Left forelimb (tissue), 1 donor: Measurements from ENCODE around the gene OAS3.
"Not testable (repeated sequence)": the region's sequence is repeated elsewhere in the genome, so short reads cannot be mapped to it uniquely, and the experiment has no call there.

ENCODE experiments used
- DNase-seq: peaks from one replicate; pipeline ENCODE4 v3.0.0-alpha.2; 2018; ENCODE audit warnings: low spot score

OAS3 gene

DNA sequence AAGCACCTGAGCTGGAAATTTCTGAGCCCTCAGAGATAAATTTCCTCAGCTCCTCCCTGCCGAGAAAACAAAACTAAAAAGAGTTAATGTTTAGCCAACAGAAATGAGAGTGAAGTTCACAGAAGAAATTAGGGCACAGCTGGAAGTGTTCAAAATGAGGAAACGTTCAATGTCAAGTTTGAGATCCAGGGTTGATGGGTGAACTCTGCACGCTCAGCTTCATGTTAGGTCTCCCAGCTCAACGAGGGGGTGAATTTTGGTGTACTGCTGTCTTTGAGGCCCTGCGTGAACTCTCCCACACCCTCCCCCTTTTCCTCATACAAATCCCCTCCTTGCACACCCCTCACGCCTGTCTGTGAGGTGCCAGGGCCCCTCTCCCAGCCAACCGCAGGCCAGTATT lies 13.3 kb upstream of the OAS3 start:
- DNase-seq: no peak

DNA sequence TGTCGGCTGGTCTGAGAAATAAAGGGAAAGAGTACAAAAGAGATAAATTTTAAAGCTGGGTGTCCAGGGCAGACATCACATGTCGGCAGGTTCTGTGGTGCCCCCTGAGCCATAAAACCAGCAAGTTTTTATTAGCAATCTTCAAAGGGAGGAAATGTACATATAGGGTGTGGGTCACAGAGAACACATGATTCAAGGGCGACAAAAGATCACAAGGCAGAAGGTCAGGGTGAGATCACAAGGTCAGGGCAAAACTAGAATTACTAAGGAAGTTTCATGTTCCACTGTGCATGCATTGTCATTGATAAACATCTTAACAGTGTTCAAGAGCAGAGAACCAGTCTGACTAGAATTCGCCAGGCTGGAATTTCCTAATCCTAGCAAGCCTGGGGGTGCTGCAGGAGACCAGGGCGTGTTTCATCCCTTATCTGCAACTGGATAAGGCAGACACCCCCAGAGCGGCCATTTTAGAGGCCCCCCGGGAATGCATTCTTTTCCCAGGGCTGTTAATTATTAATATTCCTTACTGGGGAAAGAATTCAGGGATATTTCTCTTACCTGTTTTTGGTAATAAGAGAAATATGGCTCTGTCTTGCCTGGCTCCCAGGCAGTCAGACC lies 11.7 kb upstream of the OAS3 start:
- DNase-seq: not testable (repeated sequence)

DNA sequence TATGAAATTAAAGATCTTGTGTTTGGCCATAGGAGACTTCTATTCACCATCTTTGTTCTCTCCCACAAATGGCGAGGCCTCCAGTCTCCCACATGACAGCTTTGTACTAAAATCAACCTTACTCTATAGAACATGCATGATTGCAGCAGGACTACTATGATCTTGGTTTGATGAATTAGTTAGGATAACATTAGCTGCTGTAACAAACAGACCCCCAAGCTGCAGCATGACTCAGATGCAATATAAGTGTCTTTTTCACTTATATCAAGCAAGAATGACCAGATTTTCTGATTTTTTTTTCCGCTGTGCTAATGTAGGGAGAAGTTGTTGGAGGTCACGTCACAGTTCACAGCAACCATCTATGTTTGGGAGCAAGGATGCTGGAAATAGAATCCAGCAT lies 10.8 kb upstream of the OAS3 start:
- DNase-seq: no peak

DNA sequence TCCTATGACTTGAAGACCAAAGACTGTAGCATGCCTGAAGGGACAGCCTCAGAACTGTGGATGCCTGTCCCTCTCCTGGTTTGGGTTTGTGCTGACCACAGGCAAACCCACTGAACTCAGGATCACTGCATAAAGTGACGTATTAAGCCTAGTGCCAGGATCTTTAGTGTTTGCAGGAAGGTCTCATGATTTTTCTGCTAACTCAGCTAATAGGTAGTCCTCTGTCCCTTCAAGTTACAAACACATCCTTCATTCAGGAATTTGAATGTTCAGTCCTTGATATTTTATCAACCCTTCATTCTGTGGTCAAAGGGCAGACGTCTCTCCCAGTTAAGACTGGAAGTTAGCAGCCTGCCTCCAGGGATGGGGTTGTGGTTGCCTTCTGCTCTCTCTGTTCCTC lies 10.3 kb upstream of the OAS3 start:
- DNase-seq: no peak

DNA sequence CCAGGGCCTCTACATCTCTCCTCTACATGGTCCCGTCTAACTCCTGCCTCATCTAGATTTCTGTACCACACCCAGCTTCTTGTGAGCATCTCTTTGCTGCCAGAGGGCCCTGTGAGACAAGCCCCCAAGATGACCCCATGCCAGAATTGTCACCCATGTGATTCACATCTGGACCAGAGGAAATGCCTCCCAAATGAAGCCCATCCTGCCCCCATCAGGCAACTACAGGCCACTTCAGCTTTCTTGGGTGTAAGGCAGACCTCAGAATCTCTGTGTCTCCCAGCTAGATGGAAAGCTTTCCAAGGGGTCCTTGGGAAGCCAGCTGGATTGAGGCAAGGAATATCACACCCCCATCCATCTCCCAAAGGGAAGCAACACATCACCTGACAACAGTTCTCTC lies 9.3 kb upstream of the OAS3 start:
- DNase-seq: no peak

DNA sequence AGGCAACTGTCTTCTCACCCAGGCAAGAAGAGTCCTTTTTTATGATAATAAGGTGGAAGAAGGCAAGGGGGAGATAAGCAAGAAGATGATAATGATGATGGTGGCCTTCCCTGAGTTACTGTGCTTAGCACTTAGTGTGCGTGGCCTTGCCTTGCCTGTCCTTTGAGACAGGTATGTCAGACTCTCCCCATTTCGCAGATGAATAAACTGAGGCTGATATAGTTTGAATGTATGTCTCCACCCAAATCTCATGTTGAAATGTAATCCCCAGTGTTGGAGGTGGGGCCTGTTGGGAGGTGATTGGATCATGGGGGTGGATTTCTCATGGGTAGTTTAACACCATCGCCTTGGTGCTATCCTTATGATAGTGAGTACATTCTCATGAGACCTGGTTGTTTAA lies 8.6 kb upstream of the OAS3 start:
- no peak for DNase-seq

DNA sequence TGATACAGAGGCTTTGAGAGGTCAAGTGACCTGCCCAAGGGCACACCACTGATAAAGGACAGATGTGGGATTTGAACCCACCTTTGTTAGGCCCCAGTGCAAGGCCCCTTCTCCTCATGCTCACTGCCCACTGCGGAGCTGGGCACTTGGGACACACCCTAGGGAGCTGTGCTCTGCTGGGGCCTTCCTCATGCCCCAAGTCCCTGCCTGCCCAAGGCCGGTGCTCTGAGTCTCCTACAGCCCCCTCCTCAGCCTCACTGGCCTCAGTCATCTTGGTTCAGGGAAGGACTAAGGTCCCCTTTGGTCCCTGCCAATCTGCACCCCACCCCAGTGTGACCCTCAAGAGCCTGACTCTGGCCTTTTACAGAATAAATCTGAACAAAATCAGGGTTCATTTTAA lies 7.9 kb upstream of the OAS3 start:
- DNase-seq: no peak

DNA sequence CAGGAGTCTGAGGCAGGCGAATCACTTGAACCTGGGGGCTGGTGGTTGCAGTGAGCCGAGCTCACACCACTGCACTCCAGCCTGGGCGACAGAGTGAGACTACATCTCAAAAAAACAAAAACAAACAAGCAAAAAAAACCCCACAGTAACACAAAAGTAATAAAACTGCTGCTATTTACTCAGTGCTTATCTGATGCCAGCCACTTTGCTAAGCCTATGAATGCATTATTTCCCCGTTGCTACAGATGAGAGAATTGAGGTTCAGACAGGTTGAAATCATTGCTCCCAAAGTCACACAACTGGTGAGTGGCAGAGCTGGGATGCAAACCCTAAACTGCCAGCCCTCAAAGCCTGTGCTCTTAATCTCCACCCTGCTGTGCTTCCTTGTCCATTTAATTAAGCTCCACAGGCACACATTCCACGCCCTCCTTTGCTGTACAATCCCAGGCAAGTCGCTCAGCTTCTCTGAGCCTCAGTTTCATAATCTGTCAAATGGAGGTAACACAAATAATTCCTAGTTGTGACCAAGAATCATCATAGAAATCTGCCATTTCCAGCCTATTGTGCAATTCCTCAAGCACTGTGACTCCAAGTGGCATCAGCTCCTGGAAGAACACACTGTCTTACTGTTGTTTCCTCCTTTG lies 5.7 kb upstream of the OAS3 start:
- no peak for DNase-seq

DNA sequence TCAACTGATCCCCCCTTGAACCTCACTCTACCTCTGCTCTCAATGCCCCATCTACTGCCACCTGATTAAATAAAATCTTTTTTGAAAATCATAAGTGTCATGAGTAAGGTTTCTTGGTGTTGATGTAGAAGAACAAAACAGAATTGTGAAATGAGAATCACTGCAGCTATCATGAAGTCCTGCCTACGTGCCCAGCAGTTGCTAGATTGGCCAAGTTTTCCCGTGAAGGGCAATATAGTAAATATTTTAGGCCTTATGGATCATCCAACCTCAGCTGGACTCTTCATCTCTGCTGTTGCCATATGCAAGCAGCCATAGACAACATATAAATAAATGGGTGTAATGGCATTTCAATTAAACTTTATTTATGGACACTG lies 5.2 kb upstream of the OAS3 start:
- DNase-seq: no peak

DNA sequence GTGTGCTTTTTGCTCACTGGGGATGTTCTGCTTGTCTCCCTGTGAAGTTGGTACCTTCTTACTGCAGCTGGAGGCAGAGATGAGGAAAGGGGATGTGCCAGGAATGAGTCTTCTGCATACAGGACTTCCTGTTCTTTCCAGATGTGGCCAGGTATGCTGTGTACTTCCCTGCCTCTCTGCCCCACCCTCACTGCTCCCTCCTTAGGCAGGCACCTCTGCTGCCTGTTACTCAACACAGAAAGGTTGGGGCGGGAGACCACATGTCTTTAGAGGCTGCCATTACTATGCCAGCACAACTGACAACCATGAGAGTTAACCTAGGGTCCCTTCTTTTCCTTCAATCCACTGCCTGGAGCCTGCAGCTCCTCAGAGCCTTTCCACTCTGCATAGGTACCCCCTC lies 2.0 kb upstream of the OAS3 start:
- no peak for DNase-seq

DNA sequence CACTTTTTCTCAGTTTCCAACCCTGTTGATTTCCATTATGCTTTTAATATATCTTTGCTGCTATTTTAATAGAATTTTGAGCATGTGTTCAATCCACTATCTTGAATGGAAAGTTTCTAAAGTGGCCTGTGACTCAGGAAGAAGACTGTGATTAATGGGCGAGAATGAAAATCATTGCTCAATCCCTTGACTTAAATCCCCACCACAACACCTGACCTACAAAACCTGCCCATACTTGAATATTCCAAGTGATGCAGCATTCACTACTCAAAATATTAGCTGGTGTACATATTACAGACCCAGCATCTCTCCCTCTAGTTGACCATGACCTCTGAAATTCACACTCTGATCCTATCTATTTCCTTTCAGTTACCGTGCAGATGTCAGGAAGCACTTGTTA lies 1.3 kb upstream of the OAS3 start:
- DNase-seq: no peak

DNA sequence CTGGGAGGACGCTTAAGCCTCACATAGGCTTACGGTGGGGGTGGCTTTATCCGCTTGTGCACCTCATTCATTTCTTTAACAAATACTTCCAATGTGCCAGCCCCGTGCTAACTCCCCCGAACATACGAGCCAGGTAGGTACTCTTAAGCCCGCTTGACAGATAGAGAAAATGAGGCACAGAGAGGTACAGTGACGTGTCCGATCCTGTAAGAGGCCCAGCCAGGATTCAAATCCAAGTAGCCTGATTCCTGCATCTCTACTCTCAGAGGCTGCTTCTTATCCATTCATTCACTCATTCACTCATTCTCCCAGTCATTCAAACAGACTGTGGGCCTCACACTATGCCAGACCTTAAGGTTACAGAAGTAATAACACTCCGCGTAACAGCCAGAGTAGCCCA lies 477 bp downstream of the OAS3 start:
- DNase-seq: no peak

DNA sequence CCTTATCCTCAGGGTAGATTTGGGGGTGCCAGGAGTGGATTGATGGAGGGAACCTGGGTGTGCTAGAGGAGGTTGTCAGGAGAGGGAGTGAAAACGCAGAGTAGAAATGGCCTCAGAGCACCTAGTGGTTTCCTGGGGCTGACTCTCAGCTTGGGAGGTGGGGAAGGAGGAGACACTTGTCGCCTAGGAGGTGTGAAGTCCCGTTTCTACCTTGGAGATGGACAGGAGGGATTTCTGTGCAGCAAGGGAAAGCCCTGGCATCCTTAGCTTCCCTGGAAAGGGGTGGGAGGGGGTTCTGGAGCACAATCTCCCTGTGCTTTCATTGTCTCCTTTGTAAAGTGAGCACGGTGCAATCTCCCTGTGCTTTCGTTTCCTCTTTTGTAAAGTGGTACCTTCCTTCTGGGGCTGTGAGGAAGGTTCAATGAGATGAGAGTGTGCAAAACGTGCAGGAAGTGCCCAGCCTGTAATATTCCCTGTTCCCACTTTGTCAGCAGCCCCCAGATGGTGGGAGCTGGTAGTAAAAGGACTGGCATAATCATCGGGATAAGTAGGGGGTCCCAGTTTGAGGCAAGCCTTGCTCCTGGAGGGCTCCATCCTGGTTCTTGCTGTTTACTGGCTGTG lies 1.6 kb downstream of the OAS3 start:
- no peak for DNase-seq

DNA sequence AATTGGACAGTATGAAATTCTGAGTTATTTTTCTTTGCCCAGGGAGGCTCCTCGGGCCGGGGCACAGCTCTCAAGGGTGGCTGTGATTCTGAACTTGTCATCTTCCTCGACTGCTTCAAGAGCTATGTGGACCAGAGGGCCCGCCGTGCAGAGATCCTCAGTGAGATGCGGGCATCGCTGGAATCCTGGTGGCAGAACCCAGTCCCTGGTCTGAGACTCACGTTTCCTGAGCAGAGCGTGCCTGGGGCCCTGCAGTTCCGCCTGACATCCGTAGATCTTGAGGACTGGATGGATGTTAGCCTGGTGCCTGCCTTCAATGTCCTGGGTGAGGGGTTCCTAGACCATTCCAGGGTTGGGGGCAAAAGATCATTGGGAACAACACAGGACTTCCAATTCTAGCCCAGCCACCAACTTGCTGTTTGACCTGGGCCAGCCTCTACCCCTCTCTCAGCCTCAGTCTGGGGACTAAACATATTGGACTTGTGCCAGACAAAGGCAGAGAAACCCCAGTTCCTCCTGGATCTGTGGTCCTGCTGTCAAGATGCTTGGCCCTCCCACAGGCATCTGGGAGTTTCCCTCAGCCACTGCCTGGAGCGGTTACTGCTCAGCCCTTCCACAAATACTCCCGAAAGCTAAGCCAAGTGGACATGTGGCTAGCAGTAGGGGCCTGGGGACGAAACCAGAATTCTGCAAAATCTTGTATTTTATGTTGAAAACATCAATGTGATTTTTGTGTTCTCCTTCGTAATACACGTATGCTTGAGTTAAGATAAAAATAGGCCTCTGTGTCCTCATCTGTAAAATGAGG lies 3.5 kb downstream of the OAS3 start:
- DNase-seq: no peak

DNA sequence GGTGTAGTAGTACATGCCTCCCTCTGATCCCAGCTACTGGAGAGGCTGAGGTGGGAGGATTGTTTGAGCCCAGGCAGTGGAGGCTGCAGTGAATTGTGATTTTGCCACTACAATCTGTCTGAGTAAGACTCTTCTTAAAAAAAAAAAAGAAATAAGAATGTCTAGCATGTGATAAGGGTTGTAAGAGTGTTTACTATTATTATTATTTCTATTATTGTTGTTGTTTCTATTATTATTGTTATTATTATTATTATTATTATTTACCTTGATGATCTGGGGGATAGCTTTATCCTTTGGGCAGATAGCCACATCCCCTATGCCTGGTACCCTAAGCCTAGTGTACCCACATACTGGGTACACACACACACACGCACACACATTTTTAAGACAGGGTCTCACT lies 4.3 kb downstream of the OAS3 start:
- DNase-seq: no peak

DNA sequence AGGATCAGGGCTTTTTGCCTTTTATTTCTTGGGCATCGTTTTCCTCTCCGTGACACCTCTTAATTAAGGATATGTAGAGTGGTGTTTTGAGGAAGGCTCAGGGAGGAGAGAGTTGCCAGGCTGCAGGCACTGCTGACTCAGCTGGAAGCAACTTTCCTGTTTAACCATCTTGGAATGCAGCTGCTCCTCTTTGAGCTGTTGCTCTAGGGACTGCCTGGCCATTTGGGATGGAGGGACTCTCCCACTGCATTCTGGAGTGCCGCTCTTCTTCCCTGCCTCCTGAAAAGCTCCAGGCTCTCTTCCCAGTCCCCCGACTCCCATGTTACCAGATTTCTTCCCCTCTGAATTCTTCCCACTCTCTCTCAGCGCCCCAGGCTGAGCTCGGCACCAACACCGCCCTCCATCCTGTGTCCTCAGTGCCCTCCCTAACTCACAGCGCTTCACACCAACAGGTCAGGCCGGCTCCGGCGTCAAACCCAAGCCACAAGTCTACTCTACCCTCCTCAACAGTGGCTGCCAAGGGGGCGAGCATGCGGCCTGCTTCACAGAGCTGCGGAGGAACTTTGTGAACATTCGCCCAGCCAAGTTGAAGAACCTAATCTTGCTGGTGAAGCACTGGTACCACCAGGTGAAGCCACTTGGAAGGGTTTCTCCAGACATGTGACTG lies 5.9 kb downstream of the OAS3 start:
- no peak for DNase-seq

DNA sequence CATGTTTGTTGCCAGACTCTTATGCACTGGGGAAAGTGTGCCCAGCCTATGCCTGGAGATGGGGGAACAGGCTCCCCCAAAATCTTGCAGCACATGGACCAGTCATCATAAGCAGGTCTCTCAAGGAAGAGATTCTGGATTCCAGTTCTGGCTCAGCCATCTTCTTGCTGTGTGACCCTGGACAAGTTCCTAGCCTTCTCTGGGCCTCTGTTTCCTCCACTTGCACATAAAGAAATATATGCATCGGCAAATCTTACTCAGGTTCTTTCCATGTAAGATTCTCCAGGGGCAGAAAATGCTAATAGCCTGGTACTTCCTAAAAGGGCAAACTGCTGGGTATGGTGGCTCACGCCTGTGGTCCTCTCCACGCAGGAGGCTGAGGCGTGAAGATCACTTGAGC lies 7.2 kb downstream of the OAS3 start:
- DNase-seq: no peak

DNA sequence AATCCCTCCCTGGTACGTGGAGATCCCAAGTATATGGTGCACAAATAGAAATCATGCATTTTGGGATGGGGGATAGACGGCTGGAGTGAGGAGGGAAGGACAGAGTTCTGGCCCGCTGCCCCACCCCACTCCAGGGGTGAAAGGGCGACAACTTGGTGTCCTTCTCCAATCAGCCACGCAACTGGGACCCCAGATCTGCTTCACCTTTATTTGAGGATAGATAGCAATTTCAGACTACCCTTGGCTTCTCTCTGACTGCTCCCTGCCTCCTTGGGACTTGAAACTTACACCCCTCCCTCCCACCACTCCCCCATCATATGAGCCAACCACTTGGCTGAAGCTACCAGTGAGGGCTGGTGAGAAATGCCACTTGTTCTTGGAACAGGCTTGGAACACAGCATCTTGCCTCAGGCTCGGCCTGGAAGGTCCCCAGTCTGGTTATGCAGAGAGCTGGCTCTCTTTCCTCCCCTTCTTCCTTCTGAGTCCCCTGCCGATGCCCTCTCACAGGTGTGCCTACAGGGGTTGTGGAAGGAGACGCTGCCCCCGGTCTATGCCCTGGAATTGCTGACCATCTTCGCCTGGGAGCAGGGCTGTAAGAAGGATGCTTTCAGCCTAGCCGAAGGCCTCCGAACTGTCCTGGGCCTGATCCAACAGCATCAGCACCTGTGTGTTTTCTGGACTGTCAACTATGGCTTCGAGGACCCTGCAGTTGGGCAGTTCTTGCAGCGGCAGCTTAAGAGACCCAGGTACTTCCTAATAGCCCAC lies 8.1 kb downstream of the OAS3 start:
- no peak for DNase-seq

DNA sequence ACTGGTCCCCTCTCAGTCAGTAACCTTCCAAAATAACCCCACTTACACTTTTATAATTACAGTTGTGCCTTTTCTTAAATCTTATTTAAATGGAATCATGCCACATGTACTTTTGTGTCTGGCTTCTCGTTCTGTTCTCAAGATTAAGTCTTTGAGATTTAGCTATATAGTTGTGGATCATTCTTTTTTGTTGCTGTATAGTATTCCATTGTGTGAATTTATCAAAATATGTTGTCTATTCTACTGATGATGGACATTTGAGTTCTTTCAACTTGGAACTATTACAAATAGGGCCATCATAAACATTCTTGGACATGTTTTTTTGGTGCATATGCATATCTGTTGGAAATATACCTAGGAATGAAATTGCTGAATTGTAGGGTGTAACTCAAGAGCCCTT lies 9.0 kb downstream of the OAS3 start:
- DNase-seq: no peak

DNA sequence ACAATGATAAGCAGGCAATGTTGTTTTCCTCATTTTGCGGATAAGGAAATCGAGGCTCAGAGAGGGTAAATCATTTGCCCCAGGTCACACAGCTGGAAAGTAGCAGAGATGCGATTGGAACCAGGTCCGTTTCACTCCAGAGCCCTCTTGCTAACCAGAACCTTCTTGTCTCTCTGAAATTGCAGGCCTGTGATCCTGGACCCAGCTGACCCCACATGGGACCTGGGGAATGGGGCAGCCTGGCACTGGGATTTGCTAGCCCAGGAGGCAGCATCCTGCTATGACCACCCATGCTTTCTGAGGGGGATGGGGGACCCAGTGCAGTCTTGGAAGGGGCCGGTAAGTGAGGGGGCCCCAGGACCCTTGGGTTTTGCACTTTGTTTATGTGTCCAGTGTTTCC lies 9.5 kb downstream of the OAS3 start:
- DNase-seq: no peak

DNA sequence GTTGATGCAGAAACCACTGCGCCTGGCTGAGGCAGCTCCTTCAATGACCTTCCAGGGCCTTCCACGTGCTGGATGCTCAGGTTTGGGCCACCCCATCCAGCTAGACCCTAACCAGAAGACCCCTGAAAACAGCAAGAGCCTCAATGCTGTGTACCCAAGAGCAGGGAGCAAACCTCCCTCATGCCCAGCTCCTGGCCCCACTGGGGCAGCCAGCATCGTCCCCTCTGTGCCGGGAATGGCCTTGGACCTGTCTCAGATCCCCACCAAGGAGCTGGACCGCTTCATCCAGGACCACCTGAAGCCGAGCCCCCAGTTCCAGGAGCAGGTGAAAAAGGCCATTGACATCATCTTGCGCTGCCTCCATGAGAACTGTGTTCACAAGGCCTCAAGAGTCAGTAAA lies 10.5 kb downstream of the OAS3 start:
- DNase-seq: no peak

DNA sequence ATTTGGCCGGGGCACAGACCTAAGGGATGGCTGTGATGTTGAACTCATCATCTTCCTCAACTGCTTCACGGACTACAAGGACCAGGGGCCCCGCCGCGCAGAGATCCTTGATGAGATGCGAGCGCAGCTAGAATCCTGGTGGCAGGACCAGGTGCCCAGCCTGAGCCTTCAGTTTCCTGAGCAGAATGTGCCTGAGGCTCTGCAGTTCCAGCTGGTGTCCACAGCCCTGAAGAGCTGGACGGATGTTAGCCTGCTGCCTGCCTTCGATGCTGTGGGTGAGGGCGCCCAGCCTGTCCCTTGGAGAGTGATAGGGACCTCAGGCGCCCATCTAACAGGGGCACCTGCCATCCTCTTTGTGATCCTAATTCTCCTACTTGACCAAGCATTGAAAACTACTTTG lies 12.4 kb downstream of the OAS3 start:
- no peak for DNase-seq
